ENCODE results near the gene RORC.
"Not testable (repeated sequence)": the region's sequence is repeated elsewhere in the genome, so short reads cannot be mapped to it uniquely, and the experiment has no call there.

DNA sequence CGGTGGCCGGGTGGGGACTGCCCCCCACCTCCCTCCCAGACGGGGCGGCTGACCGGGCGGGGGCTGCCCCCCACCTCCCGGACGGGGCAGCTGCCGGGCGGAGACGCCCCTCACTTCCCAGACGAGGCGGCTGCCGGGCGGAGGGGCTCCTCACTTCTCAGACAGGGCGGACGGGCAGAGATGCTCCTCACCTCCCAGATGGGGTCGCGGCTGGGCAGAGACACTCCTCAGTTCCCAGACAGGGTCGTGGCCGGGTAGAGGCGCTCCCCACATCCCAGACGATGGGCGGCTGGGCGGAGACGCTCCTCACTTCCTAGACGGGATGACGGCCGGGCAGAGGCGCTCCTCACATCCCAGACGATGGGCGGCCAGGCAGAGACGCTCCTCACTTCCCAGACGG is 62.3 kb downstream of the RORC start:
- TF ChIP-seq, protein P1, sequence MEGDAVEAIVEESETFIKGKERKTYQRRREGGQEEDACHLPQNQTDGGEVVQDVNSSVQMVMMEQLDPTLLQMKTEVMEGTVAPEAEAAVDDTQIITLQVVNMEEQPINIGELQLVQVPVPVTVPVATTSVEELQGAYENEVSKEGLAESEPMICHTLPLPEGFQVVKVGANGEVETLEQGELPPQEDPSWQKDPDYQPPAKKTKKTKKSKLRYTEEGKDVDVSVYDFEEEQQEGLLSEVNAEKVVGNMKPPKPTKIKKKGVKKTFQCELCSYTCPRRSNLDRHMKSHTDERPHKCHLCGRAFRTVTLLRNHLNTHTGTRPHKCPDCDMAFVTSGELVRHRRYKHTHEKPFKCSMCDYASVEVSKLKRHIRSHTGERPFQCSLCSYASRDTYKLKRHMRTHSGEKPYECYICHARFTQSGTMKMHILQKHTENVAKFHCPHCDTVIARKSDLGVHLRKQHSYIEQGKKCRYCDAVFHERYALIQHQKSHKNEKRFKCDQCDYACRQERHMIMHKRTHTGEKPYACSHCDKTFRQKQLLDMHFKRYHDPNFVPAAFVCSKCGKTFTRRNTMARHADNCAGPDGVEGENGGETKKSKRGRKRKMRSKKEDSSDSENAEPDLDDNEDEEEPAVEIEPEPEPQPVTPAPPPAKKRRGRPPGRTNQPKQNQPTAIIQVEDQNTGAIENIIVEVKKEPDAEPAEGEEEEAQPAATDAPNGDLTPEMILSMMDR (IDR thresholded peaks at IDR 0.05; ENCODE audit: low read length), result not testable (repeated sequence)
- not testable (repeated sequence) for TF ChIP-seq EZH2 (IDR thresholded peaks at IDR 0.05; ENCODE audit: borderline replicate concordance, low read length)
